ENCODE measurements around the gene MED7.

MED7 gene

DNA sequence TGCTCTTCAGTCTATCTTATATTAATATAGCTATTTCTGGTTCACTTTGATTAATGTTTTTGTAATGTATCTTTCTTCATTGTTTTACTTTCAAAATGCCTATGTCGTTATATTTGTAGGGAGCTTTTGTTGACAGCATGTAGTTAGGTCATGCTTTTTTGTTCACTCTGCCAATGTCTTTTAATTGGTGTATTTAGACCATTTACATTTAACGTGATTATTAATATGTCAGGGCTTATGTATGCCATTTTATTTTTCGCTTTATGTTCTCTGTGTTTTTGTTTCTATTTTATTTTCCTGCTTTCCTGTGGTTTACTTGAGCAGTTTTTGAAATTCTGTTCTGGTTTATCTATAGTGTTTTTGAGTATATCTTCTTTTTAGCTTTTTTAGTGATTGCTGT, 12.6 kb upstream of the MED7 start:
- no peak overlapping the region for H3K4me3 ChIP-seq (ENCODE audit: control insufficient read depth, low read depth, low read length)
- DNase-seq (ENCODE audit: low read depth): no peak
- TF ChIP-seq, protein P1, sequence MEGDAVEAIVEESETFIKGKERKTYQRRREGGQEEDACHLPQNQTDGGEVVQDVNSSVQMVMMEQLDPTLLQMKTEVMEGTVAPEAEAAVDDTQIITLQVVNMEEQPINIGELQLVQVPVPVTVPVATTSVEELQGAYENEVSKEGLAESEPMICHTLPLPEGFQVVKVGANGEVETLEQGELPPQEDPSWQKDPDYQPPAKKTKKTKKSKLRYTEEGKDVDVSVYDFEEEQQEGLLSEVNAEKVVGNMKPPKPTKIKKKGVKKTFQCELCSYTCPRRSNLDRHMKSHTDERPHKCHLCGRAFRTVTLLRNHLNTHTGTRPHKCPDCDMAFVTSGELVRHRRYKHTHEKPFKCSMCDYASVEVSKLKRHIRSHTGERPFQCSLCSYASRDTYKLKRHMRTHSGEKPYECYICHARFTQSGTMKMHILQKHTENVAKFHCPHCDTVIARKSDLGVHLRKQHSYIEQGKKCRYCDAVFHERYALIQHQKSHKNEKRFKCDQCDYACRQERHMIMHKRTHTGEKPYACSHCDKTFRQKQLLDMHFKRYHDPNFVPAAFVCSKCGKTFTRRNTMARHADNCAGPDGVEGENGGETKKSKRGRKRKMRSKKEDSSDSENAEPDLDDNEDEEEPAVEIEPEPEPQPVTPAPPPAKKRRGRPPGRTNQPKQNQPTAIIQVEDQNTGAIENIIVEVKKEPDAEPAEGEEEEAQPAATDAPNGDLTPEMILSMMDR (conservative IDR thresholded peaks at IDR 0.05; ENCODE audit: control insufficient read depth, insufficient read depth, low read depth, low read length): no peak

DNA sequence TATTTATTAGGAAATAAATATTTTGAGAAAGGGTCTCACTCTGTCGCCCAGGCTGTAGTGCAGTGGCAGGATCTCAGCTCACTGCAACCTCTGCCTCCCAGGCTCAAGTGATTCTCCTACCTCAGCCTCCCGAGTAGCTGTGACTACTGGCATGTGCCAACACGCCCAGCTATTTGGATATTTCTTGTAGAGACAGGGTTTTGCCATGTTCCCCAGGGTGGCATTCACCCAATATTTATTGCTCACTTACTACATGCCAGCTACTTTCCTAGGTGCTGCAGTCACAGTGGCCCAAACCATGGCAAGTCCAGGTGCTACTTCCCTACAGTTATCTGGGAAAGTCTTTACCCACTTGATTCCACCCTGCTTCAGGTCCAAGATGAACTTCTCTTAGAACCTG, 8.3 kb upstream of the MED7 start:
- DNase-seq (ENCODE audit: low read depth): no peak
- TF ChIP-seq, protein P1 (conservative IDR thresholded peaks at IDR 0.05; ENCODE audit: control insufficient read depth, insufficient read depth, low read depth, low read length): no peak
- H3K4me3 ChIP-seq (ENCODE audit: control insufficient read depth, low read depth, low read length): no peak overlapping the region

DNA sequence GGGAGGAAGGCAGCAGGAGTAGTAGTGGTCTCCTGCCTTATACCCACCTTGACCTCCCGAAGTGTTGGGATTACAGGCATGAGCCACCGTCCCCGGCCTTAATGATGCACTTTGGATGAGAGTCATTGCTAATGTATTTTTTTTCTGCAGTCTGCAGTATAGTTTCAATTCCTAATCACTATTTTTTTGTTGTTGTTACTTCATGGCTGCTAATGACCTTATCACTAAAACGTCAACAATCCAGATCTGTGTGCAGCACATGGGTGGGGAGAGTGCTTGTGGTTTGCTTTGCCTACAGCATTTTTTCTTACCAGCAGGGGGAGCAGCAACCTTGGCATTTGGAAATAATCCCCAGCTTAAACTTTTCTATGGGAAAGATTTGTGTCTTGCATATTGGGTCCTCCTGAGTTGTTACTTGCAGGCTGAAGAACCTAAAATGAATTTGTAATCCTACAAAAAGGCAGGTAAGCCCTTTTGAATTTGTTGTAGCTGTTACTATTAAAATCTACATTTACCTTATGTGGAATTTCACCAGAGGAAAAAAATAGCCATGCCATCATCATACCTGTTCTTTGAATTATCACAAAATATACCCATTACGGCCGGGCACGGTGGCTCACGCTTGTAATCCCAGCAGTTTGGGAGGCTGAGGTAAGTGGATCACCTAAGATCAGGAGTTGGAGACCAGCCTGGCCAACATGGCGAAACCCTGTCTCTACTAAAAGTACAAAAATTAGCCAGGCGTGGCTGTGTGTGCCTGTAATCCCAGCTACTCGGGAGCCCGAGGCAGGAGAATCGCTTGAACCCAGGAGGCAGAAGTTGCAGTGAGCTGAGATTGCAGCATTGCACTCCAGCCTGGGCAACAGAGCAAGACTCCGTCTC, 6.3 kb upstream of the MED7 start:
- TF ChIP-seq, protein P1 (conservative IDR thresholded peaks at IDR 0.05; ENCODE audit: control insufficient read depth, insufficient read depth, low read depth, low read length): peak; percentile 92
- peak; percentile 69 for DNase-seq (ENCODE audit: low read depth)
- no peak overlapping the region for H3K4me3 ChIP-seq (ENCODE audit: control insufficient read depth, low read depth, low read length)

DNA sequence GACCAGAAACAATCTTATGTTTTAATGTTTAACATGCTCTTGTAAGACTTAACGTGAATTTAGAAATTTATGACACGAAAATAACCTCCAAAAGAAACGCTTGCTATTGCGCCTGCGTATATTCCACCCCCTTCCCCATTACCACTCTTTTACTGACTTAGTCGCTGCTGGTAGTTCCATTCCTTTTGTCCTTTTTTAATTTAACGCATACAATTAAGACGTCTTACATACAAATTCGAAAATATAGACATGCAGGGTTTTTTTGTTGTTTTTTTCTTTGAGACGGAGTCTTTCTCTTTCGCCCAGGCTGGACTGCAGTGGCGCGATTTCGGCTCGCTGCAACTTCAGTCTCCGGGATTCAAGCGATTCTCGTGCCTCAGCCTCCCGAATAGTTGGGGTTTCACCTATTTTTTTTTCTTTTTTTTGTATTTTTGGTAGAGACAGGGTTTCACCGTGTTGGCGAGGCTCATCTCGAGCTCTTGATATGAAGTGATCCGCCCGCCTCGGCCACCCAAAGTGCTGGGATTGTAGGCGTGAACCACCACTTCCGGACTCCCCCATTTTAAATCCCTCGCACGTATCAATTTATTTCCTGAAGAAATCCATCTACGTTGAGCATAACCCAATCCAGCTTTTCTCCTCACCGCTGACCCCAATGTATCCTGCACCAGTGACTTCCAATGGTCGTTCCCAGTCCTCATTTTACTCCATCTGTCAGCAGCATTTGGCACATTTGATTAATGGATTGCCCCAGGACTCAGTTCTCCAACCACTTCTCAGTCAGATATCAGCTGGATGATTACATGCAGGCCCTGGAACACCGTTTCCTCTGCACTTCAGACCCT, 684 bp upstream of the MED7 start:
- TF ChIP-seq, protein P1 (conservative IDR thresholded peaks at IDR 0.05; ENCODE audit: control insufficient read depth, insufficient read depth, low read depth, low read length): no peak
- DNase-seq (ENCODE audit: low read depth): peak; percentile 10
- H3K4me3 ChIP-seq (ENCODE audit: control insufficient read depth, low read depth, low read length): peak overlapping the region; percentile 96

DNA sequence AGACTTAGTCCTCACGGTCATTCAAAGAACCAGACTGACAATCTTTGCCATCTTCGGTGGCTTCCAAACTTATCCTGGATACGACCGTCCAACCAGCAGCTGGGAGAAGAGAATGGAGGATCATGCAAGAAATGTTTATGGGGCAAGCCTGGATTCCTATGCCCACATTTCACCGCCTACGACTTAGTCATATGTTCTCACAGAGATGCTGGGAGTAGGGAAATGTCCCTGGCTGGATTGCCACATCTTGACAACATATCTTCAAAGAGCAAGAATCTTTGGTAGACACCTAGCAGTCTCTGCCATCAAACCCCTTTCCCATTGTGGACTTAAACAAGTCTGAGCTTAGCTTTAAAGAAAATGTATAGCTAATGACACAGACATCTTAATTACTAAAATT, 5.0 kb downstream of the MED7 start:
- no peak overlapping the region for H3K4me3 ChIP-seq (ENCODE audit: control insufficient read depth, low read depth, low read length)
- TF ChIP-seq, protein P1 (conservative IDR thresholded peaks at IDR 0.05; ENCODE audit: control insufficient read depth, insufficient read depth, low read depth, low read length): no peak
- peak; percentile 50 for DNase-seq (ENCODE audit: low read depth)

DNA sequence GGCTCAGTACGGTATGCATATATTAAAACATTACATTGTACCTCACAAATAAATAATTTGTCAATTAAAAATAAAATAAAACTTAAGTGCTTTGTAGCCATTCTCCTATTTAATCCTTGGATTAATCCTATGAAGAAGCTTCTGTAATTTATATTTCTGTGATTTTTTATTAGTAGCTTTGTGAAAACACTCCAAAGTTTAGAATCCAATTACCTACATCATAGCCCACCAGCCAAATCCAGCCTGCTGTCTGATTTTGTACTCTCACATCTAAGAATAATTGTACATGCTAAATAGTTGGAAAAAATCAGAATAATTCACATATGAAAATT, 10.4 kb downstream of the MED7 start:
- TF ChIP-seq, protein P1 (conservative IDR thresholded peaks at IDR 0.05; ENCODE audit: control insufficient read depth, insufficient read depth, low read depth, low read length): no peak
- DNase-seq (ENCODE audit: low read depth): no peak
- no peak overlapping the region for H3K4me3 ChIP-seq (ENCODE audit: control insufficient read depth, low read depth, low read length)

Measured in fibroblast of mammary gland (primary cell).